T-helper 1 cell treated with Interleukin-12 subunit alpha and Interleukin-12 subunit beta and Interleukin-4 antibody, amounts not matched to agents 30 ng/mL and 1 ng/mL, for 36 hours (primary cell): Measurements from ENCODE around the gene TTBK1. TPM values are rescaled to one million over a fixed set of nuclear protein-coding genes. Genes with fewer than 3 reads are reported as not detected.

Source experiments
- intact Hi-C: fragments of 100-400 bp; cut with micrococcal nuclease; formaldehyde crosslinking; loops from one replicate; pipeline ENCODE4 v1.15.1; 2024
- total RNA-seq: library from RNA; stranded (reverse); gene quantifications from 2 replicates; pipeline ENCODE4 v1.2.3, GENCODE V29; 2022

Gene TTBK1
- total RNA-seq, 1 donor from 2014 or later: 1.3 TPM

DNA sequence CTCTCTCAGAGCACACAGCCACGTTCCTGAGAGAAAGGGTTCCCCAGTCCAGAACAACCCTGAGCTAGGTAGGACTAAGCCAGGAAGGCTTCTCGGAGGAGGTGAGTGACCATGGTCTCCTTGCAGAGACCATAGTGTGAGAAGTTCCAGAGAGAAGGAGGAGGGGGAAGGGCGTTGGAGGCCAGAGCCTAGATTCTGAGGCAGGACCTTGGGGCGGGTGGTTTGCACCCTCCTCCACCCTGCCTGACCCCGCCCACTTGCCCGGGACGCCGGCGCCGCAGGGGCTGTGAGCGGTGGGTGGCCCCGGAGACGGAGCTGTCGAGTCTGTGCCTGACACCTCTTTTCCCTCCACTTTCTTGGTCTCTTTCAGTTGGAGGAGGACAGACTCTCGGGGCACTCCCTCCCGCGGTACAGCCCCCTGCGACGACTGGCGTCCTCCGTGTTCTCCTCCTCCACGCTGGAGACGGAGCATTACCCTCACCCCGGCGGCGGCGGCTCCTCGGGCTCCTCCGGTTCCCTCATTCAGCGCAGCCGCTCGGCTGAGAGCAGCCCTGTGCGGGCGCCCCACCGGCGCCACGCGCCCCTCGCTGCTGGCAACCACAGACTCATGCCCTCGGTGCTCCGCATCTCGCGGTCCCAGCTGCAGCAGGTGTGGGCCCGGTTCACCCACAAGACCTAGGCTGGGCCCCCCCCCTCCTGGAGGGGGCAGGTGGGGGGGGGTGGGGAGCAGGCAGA lies 26.2 kb downstream of the TTBK1 start:
- intact Hi-C loops: no loop called here

DNA sequence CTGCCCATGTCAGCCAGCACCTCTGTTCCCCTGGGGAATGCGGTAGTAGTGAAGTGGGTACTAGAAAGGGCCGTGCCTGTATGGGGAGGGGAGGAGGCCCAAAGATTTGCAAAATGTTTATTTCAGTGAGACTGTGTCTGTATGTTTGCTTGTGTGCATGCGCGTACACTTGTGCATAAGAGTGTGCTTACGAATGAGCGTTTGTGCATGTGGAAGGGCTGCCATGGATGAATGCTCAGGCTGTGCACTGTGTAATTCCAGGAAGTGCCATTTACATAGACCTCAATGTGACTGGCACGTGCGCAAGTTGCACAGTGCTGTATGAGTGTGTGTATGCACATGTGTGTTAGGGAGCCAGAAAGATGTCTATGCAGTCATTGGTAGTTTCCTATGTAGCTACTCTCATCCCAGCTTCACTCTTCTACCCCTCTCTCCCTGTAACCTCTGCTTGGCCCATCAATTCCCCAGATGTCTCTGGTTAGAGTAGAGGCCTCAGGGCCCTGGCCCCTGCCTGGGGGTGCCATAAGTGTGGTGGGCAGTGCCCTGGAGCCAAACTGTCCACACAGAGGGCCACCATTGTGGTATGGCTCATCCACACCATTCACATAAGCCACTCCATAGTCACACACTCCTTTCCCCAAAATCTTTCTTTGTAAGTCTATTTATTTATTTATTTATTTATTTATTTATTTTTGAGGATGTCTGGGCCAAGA lies 28.0 kb downstream of the TTBK1 start:
- intact Hi-C loops: no loop called here

DNA sequence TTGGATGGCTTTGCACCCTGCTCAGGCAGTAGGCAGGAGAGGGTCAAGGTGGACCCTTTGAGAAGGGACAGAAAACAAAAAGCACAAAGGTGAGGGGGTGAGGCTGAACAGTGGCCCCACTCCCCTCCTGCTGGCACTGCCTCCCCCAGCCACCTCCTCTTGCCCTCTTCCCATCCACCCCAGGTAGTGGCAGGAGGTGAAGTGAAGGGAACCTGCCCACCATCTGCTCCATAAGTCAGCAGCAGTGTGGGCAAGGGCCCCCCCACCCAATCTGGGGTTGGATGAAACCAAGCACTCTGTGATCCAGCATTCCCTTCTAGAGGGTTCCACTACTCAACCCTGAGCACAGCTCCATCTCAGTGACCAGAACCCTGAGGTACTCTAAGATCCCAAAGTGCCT lies 28.7 kb downstream of the TTBK1 start:
- intact Hi-C loops: no loop called here

DNA sequence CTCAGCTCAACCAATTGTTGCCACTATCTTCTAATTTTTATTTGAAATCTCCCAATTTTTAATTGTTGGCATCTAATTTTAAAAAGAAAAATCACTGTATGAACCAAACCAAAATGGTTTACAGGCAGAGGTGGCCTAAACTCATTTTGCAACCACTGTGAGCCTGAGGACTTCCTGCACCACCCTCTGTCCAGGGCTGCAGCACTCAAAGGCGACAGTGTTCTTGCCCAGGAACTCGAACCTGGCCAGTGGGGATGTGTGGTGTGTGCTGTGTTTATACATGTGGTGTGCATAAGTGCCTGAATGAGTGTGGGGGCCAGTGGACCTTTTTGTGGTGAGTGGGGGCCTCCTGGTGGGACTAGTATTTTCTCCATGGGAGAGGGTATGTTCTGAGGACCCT lies 30.4 kb downstream of the TTBK1 start:
- intact Hi-C loops: no loop called here

DNA sequence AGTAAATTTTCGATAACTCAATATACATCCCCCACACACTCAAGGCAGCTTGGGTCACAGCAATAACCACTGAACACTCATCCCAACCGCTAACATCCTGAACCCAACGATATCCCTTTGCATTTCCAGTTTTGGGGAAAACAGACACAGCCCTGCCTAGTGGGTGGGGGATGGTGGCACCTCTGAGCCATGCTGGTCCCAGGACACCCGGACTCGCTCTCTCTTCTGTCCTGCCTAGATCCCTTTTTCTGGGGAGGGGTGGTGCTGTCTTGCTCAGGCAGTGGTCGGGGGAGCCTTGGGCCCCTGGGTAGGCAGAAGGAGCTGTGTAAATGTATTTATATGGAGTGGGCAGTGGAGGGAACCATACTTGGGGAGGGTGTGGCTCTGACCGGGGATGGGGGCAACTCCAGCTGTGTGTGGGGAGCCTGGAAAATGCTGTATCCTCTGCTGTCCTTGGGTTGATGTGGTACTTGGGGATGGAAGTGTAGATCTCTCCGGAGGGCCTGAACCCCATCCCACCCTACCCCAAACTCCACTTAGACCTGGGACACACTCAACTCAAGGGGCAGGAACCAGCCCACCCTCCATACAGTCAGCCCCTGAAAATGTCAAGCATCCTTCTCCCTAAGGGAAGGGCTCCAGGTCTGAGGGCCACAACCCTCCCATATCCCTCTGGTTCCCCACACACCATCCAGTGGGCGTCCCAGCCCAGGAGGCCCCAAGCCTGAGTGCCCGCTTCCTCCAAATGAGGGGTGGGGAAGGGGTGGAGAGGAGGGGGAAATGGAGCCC lies 31.0 kb downstream of the TTBK1 start:
- intact Hi-C loops: no loop called here

DNA sequence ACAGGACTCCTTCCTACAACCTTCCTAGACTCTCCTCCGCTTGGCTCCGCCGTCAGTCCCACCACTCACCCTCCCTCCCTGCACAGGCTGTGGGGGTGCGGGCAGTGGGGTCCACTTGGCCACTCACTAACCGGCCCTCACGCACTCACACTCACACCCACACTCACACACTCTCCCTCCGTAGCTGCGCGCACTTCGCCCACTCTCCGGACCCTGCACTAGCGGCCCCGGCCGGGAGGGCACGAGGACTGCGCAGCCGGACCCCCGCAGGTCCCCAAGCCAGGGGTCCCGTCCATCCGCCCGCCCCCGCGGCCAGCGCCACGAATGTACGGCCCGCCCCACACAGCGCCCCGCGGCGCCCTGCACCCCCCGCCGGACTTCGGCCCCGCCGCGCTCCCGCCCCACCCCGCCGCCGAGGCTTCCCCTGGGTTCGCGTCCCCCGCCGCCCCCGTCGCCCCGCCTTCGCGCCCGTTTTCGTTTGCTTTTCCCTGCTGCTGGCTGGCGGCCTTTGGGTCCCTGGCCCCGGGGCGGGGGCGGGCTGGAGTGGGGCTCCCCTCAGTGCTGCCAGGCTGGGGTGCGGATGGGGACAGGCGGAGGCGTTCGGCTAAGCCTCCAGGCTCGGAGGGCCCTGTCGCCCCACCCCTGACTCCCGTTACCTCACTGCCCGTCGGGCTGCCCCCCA lies 31.8 kb downstream of the TTBK1 start:
- intact Hi-C loops: no loop called here

DNA sequence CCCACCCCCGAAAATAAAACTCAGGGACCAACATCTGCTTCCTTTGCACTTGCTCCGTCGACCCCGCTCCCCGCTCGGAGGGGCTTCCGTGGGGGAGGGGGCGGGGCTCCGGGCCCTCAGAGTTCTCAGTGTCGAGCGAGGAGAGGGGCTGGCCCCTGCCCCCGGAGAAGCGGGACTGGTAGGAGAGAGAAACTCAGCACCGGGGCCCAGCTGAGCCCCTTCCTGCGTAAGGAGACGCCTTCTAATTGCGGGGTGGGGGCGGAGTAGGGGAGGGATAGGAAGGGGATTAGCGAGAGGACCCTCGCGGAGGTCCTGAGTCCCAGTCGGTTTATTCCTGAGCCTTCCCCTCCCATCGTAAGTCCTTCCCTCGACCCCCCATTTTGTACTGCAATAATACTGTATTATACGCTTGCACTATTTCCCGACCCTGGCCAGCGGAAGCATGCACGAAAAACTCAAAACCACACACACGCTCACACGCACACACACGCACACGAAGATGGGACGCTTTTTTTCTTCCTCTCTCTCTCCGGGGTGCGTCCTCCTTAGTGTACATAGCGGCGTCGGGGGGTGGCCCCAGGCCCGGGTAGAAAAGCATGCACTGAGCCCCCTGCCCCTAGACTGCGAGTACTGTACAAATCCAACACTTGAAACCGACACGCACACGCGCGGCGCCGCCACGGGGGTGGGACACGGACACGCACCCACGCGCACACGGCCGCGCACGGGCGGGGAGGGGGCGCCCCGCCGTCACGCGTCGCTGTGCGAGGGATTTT lies 32.7 kb downstream of the TTBK1 start:
- intact Hi-C loops: no loop called here

DNA sequence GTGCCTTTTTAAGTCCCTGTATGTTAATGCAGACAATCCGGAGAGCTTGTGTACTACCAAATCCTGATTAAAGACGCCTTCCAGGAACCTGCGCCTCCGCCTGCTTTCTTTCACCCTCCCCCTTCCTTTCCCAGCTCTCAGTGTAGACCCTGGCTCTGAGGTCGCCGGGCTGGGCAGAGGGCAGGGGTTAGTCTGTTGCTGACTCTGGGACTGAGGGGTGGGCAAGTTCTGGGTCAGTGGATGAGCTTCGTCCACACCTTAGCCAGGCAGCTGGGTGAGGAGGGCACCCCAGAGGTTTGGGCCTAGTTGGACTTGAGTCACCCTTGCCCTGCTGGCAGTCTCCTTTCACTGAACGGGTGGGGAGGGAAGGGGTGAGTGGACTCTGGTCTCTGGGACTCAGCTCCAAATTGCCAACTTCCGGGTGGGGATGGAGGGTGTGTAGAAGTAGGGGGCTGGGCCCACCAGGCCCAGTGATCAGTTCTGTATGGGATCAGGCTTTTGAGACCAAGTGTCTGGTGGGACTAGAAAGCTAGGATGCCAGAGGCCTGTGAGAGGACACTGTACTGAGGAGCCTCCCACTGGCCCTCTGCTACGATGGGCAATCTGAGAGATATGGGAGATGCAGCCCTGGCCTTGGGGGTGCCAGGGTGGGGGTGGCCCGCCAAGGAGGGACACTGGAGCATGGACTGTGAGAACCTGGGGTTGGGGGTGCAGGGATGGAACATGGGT lies 33.5 kb downstream of the TTBK1 start:
- intact Hi-C loops: no loop called here

DNA sequence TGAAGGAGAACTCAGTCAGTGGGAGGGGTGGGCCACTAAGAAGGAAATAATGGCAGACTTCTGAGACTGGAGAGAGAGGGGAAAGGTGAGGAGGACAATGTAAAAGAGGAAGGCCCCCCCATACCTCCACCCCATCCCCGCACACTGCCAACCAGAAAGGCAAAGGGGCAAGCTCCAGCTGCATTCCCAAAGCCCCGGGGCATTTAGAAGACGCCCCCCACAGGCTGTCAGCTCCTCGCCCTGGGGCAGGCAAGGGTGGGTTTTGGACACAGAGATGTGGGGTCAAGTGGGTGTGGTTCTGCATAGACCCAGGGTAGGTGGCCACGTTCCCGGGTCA lies 34.0 kb downstream of the TTBK1 start:
- intact Hi-C loops: no loop called here

DNA sequence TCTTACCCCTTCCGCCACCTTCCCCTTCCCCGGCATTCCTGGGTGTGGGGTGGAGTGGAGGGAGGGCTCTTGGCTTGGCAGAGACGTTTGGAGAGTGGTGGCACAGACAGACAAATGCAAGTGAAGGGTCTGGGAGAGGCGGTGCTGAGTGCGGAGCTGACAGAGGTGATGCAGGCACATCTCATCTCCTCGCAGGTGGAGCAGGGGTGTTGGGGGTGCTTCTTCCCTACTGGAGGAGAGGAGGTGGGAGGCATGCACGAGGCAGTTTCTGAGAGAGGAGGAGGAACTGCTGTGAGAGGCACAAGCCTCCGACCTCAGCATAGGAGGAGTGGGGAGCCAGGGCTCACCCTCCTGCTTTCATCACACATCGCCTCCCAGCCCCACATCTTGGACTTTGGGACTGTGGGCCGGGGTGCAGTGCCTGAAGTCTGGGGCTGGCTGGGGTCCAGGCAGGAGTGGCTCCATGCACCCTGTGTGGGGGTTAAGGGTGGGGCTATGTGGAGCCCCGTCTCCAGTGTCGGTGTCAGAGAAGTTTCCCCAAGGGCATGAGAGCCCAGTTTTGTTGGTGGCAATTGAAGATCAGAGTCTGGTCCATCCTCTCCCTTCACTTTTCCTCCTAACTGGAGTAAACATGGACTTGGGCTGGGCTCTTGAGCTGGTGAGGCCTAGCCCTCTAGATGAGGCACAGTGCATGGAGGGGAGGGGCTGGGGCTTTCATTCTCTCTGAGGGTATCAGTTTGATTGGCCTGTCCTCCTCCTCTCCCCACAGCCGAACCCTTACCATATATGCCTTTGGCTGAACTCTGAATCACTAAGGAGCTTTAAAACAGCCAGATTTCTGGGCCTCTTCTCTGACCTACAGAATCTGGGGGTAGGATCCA lies 34.6 kb downstream of the TTBK1 start:
- intact Hi-C loops: no loop called here

DNA sequence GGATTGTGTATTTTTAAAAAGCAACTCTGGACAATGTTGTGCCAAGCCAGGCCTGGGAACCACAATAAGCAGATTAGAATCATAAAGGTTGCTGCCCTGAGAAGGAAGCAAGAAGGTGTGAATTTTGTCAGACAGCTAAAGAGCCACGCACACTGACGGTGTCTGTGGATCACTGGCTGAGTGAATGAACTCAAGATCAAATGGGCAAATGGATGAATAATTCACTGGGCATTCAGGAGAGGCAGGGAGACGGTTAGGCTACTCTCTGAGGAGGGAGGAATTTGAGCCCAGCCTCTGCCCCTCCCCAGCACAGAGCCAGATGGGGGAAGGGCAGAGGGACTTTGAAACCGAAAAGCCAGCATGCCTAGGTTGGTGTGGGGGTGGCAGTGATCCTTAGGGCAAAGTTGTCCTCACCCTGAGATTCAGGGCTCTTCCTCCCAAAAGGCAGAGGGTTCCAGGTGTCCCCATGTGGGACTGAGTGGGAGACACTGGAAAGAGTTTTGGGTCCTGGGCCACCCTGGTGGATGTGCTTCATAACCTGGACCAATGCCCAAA lies 35.3 kb downstream of the TTBK1 start:
- intact Hi-C loops: no loop called here

DNA sequence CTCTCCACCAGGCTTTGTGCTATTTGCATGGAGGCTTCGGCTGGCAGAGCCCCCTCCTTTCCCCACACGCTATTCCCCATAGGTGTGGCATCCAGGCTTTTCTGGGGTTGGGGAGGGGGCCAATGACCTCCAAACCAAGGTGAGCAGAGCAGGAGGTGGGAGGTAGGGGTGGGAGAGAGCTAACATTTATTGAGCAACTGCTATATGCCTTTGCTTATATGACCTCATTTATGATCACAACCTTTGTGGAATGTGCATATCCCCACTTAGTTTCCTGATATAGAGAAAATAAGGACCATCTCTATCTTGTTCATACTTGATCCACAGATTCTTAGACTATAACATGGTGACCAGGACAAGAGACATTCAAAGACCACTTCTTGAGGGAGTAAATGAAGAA lies 37.0 kb downstream of the TTBK1 start:
- intact Hi-C loops: no loop called here

DNA sequence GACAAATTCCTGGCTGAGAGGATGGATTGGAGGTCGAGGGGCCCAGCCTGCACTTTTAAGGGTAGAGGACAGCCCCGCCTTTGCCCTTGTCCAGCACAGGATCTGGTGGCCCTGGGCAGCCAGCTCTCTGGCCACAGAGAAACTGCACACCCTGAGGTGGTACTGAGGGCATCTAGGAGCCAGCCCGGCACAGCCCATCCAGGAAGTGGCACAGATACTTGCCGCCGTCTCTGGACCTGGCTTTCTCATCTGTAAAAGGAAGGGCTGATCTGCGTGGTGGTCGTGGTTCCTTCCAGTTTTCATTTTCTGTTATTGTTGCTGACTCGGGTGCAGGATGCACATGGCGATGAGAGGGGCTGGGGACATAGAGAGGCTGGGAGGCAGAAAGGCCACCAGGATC lies 38.8 kb downstream of the TTBK1 start:
- intact Hi-C loops: no loop called here

DNA sequence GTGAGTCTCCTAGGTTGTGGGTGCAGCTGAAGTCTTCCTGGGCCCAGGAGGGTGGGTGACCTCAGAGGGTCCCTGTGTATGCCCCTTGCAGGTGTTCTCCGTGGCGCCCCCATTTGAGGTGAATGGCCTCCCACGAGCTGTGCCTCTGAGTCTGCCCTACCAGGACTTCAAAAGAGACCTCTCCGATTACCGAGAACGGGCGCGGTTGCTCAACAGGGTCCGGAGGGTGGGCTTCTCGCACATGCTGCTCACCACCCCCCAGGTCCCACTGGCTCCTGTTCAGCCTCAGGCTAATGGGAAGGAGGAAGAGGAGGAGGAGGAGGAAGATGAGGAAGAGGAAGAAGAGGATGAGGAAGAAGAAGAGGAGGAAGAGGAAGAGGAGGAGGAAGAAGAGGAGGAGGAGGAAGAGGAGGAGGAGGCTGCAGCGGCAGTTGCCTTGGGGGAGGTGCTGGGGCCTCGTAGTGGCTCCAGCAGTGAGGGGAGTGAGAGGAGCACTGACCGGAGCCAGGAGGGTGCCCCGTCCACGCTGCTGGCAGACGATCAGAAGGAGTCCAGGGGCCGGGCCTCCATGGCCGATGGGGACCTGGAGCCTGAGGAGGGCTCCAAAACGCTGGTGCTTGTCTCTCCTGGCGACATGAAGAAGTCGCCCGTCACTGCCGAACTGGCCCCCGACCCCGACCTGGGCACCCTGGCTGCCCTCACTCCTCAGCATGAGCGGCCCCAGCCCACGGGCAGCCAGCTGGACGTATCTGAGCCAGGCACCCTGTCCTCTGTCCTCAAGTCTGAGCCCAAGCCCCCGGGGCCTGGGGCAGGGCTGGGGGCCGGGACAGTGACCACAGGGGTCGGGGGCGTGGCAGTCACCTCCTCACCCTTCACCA lies 39.6 kb downstream of the TTBK1 start:
- intact Hi-C loops: no loop called here

DNA sequence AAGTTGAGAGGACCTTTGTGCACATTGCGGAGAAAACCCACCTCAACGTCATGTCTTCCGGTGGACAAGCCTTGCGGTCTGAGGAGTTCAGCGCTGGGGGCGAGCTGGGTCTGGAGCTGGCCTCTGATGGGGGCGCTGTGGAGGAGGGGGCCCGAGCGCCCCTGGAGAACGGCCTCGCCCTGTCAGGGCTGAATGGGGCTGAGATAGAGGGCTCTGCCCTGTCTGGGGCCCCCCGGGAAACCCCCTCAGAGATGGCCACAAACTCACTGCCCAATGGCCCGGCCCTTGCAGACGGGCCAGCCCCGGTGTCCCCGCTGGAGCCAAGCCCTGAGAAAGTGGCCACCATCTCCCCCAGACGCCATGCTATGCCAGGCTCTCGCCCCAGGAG lies 40.2 kb downstream of the TTBK1 start:
- intact Hi-C loops: no loop called here

DNA sequence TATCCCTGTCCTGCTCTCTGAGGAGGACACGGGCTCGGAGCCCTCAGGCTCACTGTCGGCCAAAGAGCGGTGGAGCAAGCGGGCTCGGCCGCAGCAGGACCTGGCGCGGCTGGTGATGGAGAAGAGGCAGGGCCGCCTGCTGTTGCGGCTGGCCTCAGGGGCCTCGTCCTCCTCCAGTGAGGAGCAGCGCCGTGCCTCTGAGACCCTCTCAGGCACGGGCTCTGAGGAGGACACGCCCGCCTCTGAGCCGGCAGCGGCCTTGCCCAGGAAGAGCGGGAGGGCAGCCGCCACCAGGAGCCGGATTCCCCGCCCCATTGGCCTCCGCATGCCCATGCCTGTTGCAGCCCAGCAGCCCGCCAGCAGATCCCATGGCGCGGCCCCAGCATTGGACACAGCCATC lies 40.6 kb downstream of the TTBK1 start:
- intact Hi-C loops: no loop called here

DNA sequence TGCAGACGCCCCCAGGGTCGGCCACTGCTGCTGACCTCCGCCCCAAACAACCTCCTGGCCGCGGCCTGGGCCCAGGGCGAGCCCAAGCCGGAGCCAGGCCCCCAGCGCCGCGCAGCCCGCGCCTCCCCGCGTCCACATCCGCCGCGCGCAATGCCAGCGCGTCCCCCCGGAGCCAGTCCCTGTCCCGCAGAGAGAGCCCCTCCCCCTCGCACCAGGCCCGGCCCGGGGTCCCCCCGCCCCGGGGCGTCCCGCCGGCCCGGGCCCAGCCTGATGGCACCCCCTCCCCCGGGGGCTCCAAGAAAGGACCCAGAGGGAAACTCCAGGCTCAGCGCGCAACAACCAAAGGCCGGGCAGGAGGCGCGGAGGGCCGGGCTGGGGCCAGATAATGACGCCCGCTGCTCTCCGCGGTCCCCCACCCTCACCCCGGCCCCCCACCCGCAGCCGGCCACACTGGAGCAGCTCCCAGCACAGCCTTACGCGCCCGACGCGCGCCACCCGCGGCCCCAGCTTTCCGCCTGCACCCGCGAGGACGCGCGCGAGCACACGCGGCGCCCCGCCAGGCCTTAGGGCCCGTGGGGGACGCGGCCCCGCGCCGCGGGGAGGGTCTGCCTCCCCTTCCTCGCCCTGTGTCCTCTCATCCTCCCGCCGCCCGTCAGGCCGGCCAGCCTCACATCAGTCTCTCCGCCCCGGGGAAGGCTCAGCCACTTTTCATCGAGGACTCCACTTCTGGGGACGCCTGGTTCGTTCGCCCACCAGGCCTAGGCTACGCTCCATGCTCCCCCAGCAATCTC lies 41.9 kb downstream of the TTBK1 start:
- intact Hi-C loops: no loop called here
